LNCaP clone FGC (cell line): ENCODE measurements around the gene TMTC3.

ENCODE experiments used
- DNase-seq: peaks from one replicate; pipeline ENCODE4 v3.0.0-alpha.2; 2011; ENCODE audit warnings: low read depth
- H3K4me3 ChIP-seq: 2 replicates; pipeline ENCODE4 v1.5.1; 2011; ENCODE audit warnings: mild to moderate bottlenecking, low read depth, low read length, control low read depth
- TF ChIP-seq, protein P1 (sequence below): IDR thresholded peaks from 2 replicates; pipeline ENCODE4 v1.5.1; 2012; ENCODE audit warnings: mild to moderate bottlenecking; ENCODE audit not compliant: control insufficient read depth, insufficient read depth; ENCODE audit errors: extremely low read depth

The TMTC3 gene

DNA sequence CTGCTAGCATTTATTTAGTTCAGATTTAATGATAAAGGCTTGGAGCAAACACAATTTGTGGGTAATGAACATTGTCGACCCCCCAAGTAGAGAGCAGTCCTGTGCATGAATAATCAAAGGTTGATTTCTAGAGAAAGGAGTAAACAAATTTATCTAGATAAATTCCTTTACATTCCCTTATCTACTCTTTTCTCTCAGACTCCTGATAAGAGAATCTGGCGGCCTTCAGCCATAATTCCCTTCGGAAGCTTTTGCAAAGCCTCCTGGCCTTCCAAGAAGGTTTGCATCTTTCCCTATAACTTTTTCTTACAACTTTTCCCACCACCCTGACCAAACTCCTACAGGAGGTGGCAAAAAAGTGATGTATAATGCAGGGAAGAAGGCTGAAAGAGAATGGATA lies 42.1 kb downstream of the TMTC3 start:
- TF ChIP-seq, protein P1, sequence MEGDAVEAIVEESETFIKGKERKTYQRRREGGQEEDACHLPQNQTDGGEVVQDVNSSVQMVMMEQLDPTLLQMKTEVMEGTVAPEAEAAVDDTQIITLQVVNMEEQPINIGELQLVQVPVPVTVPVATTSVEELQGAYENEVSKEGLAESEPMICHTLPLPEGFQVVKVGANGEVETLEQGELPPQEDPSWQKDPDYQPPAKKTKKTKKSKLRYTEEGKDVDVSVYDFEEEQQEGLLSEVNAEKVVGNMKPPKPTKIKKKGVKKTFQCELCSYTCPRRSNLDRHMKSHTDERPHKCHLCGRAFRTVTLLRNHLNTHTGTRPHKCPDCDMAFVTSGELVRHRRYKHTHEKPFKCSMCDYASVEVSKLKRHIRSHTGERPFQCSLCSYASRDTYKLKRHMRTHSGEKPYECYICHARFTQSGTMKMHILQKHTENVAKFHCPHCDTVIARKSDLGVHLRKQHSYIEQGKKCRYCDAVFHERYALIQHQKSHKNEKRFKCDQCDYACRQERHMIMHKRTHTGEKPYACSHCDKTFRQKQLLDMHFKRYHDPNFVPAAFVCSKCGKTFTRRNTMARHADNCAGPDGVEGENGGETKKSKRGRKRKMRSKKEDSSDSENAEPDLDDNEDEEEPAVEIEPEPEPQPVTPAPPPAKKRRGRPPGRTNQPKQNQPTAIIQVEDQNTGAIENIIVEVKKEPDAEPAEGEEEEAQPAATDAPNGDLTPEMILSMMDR, result no peak
- no peak for DNase-seq
- no peak overlapping the region for H3K4me3 ChIP-seq

DNA sequence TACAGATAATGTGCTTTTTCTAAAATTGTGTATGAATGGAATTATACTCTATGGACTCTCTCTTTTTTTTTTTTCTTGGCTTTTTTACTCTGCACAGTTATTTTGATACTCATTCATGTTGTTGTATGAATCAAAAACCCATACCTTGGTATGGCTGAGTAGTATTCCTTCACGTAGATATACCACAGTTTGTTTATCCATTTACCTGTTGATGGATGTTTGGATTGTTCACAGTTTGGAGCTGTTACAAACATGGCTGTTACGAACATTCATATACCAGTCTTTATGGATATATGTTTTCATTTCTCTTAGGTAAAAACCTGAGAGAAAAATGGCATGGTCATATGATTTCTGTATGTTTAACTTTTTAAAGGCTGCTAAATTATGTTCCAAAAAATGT lies 43.2 kb downstream of the TMTC3 start:
- no peak overlapping the region for H3K4me3 ChIP-seq
- TF ChIP-seq, protein P1, result no peak
- DNase-seq, result no peak

DNA sequence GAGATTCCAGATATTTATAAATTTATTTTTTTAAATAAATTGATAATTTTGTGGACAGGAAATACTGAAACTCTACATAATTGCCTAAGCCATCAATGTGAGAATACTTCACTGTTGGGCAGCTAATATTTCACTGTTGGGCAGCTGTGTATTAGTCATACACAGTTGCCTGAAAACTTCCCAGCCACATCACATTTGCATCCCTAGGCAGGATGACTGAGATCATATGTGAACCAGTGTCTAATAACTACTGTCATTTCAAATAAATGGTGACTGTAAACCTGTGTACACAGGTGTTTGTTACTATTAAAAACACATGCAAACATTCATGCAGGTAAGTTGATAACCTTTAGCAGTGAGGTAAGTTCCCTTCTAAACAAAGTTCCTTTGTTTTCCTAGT lies 43.9 kb downstream of the TMTC3 start:
- no peak overlapping the region for H3K4me3 ChIP-seq
- DNase-seq, result peak; percentile 99
- TF ChIP-seq, protein P1, result no peak

DNA sequence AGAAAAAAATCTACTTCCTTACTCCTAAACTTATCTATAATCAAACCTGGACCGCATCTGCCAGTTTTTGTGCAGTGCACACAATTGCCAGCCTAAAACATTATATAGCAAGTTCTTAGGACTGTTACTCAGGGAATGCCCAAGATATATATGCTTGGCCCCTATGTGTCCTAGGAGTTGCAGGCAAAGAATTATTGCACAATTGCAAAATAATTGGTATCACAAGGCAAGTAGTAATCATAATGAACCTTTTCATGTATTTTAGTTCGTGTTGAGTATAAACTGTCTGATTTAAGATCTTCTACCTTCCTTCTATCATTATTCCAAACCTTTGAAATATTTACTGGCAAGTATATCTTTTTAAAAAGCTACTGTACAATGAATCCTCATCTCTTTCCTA lies 45.5 kb downstream of the TMTC3 start:
- no peak overlapping the region for H3K4me3 ChIP-seq
- no peak for DNase-seq
- TF ChIP-seq, protein P1, result no peak

DNA sequence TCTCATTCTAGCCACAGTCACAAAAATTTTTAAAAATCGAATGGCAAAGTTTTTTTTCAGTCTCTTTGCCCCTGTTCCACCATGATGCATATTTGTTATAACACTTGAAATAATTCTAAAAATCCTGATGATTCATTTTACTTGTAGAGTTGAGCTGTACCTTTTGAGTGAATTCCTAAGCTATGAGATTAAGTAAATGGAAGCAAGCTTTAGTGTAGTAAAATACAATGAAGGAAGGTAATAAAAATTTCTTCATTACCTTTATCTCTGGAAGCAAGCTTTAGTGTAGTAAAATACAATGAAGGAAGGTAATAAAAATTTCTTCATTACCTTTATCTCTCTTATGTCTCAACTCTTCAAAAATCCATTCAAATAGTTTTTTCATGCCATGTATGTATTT lies 46.1 kb downstream of the TMTC3 start:
- TF ChIP-seq, protein P1, result no peak
- no peak for DNase-seq
- no peak overlapping the region for H3K4me3 ChIP-seq

DNA sequence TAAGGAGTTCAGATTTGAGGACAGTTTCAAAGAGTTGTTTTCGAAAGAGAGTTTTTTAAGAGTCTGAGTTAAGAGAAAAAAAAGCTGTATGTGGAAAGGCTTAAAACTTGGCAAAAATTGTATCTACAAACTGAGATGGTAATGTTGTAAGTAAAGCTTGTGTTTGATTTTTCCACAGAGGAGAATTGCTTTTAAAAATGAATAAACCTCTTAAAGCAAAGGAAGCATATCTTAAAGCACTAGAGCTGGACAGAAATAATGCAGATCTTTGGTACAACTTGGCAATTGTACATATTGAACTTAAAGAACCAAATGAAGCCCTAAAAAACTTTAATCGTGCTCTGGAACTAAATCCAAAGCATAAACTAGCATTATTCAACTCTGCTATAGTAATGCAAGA lies 50.3 kb downstream of the TMTC3 start:
- no peak overlapping the region for H3K4me3 ChIP-seq
- TF ChIP-seq, protein P1, result no peak
- DNase-seq, result no peak

DNA sequence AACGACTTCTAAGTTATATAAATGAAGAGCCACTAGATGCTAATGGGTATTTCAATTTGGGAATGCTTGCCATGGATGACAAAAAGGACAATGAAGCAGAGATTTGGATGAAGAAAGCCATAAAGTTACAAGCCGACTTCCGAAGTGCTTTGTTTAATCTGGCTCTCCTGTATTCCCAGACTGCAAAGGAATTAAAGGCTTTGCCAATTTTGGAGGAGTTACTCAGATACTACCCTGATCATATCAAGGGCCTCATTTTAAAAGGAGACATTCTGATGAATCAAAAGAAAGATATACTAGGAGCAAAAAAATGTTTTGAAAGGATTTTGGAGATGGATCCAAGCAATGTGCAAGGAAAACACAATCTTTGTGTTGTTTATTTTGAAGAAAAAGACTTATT lies 52.8 kb downstream of the TMTC3 start:
- DNase-seq, result peak; percentile 40
- no peak overlapping the region for H3K4me3 ChIP-seq

More for the DNA sequence above, 52.8 kb downstream of the TMTC3 start:
- TF ChIP-seq, protein P1, result no peak
